Fibroblast of mammary gland (primary cell): Measurements from ENCODE around the gene FYN.

Experiments used
- DNase-seq: peaks from one replicate; pipeline ENCODE4 v3.0.0-alpha.2; 2010; ENCODE audit warnings: low read depth
- H3K4me3 ChIP-seq: 2 replicates; pipeline ENCODE4 v1.5.1; 2011; ENCODE audit warnings: low read depth, mild to moderate bottlenecking, low read length, moderate library complexity; ENCODE audit not compliant: control insufficient read depth
- CTCF ChIP-seq: conservative IDR thresholded peaks from 2 replicates; pipeline ENCODE4 v1.5.1; 2011; ENCODE audit warnings: low read depth, low read length, inconsistent platforms; ENCODE audit not compliant: control insufficient read depth, insufficient read depth

Gene FYN

DNA sequence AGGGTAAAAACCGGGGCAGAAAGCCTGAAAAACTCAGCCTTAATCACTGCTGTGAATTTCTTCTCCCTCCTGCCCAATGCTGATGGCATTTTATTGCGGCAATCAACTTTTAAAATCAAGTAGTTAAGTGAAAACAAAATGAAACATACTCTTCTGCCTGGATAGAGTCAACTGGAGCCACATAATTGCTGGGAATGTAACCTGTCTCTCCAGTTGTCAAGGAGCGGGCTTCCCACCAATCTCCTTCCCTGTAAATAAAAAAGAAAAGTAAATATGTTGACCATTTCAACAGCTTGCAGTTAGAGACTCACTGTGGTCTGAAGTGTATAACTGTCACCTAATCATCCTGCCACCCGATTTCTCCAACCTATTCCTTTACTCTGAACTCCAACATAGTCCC is 165.5 kb downstream of the FYN start:
- no peak for DNase-seq
- no peak overlapping the region for H3K4me3 ChIP-seq
- no peak for TF ChIP-seq CTCF

- TF ChIP-seq CTCF, result no peak
- no peak for DNase-seq
- H3K4me3 ChIP-seq, result no peak overlapping the region
Observed at GRCh38 chr6:111706841-111707391, 166.3 kb downstream of the FYN start.

GRCh38 chr6:111703723-111704122 is 169.5 kb downstream of the FYN start:
- DNase-seq, result no peak
- TF ChIP-seq CTCF, result no peak
- no peak overlapping the region for H3K4me3 ChIP-seq

DNA sequence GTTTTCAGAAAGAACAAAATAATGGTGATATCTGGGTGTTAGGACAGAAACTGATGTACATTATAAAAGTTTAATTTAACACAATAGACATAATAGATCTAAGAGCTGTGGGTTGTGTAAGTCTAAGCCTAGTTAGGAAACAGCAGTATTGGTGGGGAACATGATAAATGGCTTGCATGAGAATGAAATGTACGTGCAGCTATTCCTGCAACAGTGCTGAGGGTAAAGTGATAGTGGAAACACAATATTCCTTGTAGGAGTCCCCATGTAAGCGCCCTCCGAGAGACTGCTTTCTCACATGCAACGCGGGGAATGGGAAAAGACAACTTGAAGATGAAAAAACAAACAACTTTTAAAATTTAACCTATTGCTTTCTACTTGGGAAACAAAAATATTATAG is 171.0 kb downstream of the FYN start:
- no peak for DNase-seq
- H3K4me3 ChIP-seq, result no peak overlapping the region
- no peak for TF ChIP-seq CTCF

- DNase-seq, result no peak
- TF ChIP-seq CTCF, result no peak
- H3K4me3 ChIP-seq, result no peak overlapping the region
Observed at GRCh38 chr6:111701146-111701545, 172.1 kb downstream of the FYN start.

- H3K4me3 ChIP-seq, result no peak overlapping the region
- no peak for TF ChIP-seq CTCF
- no peak for DNase-seq
Observed at GRCh38 chr6:111700135-111700690, 173.0 kb downstream of the FYN start.

DNA sequence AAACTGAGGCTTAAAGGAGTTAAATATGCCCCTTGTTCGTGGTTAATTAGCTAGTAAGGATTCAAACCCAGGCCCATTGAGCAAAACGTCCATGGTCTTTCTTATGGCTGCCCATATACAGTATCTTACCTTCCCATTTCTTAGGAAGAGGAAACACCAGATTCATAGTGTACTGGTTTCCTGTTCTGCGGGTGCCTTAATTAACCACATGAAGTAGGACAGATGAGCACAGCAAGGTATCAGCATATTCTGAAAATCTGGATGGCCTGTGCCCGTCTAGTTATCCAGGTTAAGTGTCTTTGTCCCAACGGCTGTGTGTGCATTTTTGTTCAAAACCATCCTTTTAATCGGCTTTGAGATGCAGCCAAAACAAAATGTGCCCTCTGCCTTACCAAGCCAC is 174.1 kb downstream of the FYN start:
- TF ChIP-seq CTCF, result no peak
- H3K4me3 ChIP-seq, result no peak overlapping the region
- no peak for DNase-seq
